H9 (cell line): ENCODE data around the gene TNIP1. TPM values are rescaled to one million over a fixed set of nuclear protein-coding genes. Genes with fewer than 3 reads are reported as not detected.

Source experiments
- DNase-seq: peaks from one replicate; pipeline ENCODE4 v3.0.0-alpha.2; 2017
- H2AFZ ChIP-seq: one replicate; pipeline ENCODE4 v1.6.1; 2013; ENCODE audit warnings: mild to moderate bottlenecking, low read length, control low read depth, moderate library complexity
- H2AK5ac ChIP-seq: 2 replicates; pipeline ENCODE4 v1.6.1; 2013; ENCODE audit warnings: low read length, control low read depth, mixed read lengths; ENCODE audit not compliant: insufficient read length
- H2BK120ac ChIP-seq: one replicate; pipeline ENCODE4 v1.6.1; 2013; ENCODE audit warnings: low read depth, mild to moderate bottlenecking, low read length, control low read depth, inconsistent platforms; ENCODE audit not compliant: poor library complexity, severe bottlenecking
- H2BK12ac ChIP-seq: 2 replicates; pipeline ENCODE4 v1.6.1; 2013; ENCODE audit warnings: low read length, control low read depth, mixed read lengths, low read depth; ENCODE audit not compliant: insufficient read length
- H2BK15ac ChIP-seq: 2 replicates; pipeline ENCODE4 v1.6.1; 2013; ENCODE audit warnings: low read depth, low read length, control low read depth
- H2BK20ac ChIP-seq: one replicate; pipeline ENCODE4 v1.6.1; 2013; ENCODE audit warnings: low read depth, mild to moderate bottlenecking, low read length, control low read depth, inconsistent platforms; ENCODE audit not compliant: poor library complexity, severe bottlenecking
- H2BK5ac ChIP-seq: 2 replicates; pipeline ENCODE4 v1.6.1; 2013; ENCODE audit warnings: low read length, control low read depth, mixed read lengths; ENCODE audit not compliant: insufficient read length
- H3K14ac ChIP-seq: 2 replicates; pipeline ENCODE4 v1.6.1; 2013; ENCODE audit warnings: low read length, control low read depth; ENCODE audit not compliant: insufficient read depth
- H3K18ac ChIP-seq: 2 replicates; pipeline ENCODE4 v1.6.1; 2013; ENCODE audit warnings: low read depth, mild to moderate bottlenecking, mixed read lengths, low read length, control low read depth; ENCODE audit not compliant: insufficient read length
- H3K23ac ChIP-seq: 2 replicates; pipeline ENCODE4 v1.6.1; 2013; ENCODE audit warnings: low read length, control low read depth, mixed read lengths, low read depth; ENCODE audit not compliant: insufficient read length
- H3K23me2 ChIP-seq: 2 replicates; pipeline ENCODE4 v1.6.1; 2013; ENCODE audit warnings: low read depth, mild to moderate bottlenecking, mixed read lengths, low read length, control low read depth; ENCODE audit not compliant: insufficient read length, poor library complexity, severe bottlenecking
- H3K27ac ChIP-seq: 2 replicates; pipeline ENCODE4 v1.5.1; 2013; ENCODE audit warnings: low read length, control low read depth, mixed read lengths, low read depth; ENCODE audit not compliant: insufficient read length
- H3K27me3 ChIP-seq: 2 replicates; pipeline ENCODE4 v1.6.1; 2013; ENCODE audit warnings: low read length, control low read depth, inconsistent platforms; ENCODE audit not compliant: insufficient read depth
- H3K4ac ChIP-seq: 2 replicates; pipeline ENCODE4 v1.6.1; 2013; ENCODE audit warnings: low read depth, mild to moderate bottlenecking, control low read depth, inconsistent platforms, low read length, moderate library complexity
- H3K4me1 ChIP-seq: 2 replicates; pipeline ENCODE4 v1.6.1; 2013; ENCODE audit warnings: low read length, control low read depth, inconsistent platforms; ENCODE audit not compliant: insufficient read depth
- H3K4me2 ChIP-seq: 2 replicates; pipeline ENCODE4 v1.6.1; 2013; ENCODE audit warnings: low read length, control low read depth, mixed read lengths; ENCODE audit not compliant: insufficient read length, insufficient read depth
- H3K56ac ChIP-seq: 2 replicates; pipeline ENCODE4 v1.6.1; 2013; ENCODE audit warnings: low read depth, mild to moderate bottlenecking, mixed read lengths, low read length, control low read depth; ENCODE audit not compliant: insufficient read length
- H3K79me1 ChIP-seq: 2 replicates; pipeline ENCODE4 v1.6.1; 2013; ENCODE audit warnings: low read depth, mild to moderate bottlenecking, moderate library complexity, low read length, control low read depth, inconsistent platforms; ENCODE audit not compliant: insufficient read depth, poor library complexity, severe bottlenecking
- H3K79me2 ChIP-seq: 2 replicates; pipeline ENCODE4 v1.6.1; 2013; ENCODE audit warnings: low read length, control low read depth, inconsistent platforms; ENCODE audit not compliant: insufficient read depth
- H3K9ac ChIP-seq: 2 replicates; pipeline ENCODE4 v1.6.1; 2013; ENCODE audit warnings: low read length, control low read depth, mixed read lengths; ENCODE audit not compliant: insufficient read length; ENCODE audit errors: extremely low read depth
- H3K9me3 ChIP-seq: one replicate; pipeline ENCODE4 v1.6.1; 2013; ENCODE audit warnings: low read depth, low read length, inconsistent platforms; ENCODE audit not compliant: control insufficient read depth
- H3T11ph ChIP-seq: one replicate; pipeline ENCODE4 v1.6.1; 2013; ENCODE audit warnings: mild to moderate bottlenecking, low read length, control low read depth, inconsistent platforms
- H4K20me1 ChIP-seq: one replicate; pipeline ENCODE4 v1.6.1; 2013; ENCODE audit not compliant: control insufficient read depth, insufficient read length, insufficient read depth
- H4K5ac ChIP-seq: 2 replicates; pipeline ENCODE4 v1.6.1; 2013; ENCODE audit warnings: low read depth, mild to moderate bottlenecking, mixed read lengths, low read length, control low read depth; ENCODE audit not compliant: insufficient read length
- H4K8ac ChIP-seq: replicated peaks from 2 replicates; pipeline ENCODE4 v1.6.1; 2013; ENCODE audit warnings: low read length, control low read depth, mixed read lengths, low read depth; ENCODE audit not compliant: insufficient read length
- H4K91ac ChIP-seq: 2 replicates; pipeline ENCODE4 v1.6.1; 2013; ENCODE audit warnings: low read depth, mild to moderate bottlenecking, moderate library complexity, mixed read lengths, low read length, control low read depth; ENCODE audit not compliant: insufficient read length
- H3K27ac Mint-ChIP-seq, 3 experiments: 2 replicates in 2 of 3; 3 replicates in 1 of 3; pipeline ENCODE4 v1.8.0; 2020 to 2021; ENCODE audit warnings: mixed read lengths in 3 of 3, mild to moderate bottlenecking in 1 of 3, moderate library complexity in 1 of 3
- H3K27me3 Mint-ChIP-seq: 2 replicates; pipeline ENCODE4 v1.8.0; 2021; ENCODE audit warnings: low read depth, mild to moderate bottlenecking, moderate library complexity, mixed read lengths
- H3K36me3 Mint-ChIP-seq, 3 experiments: 2 replicates in 2 of 3; 3 replicates in 1 of 3; pipeline ENCODE4 v1.8.0; 2020 to 2021; ENCODE audit warnings: low read depth in 3 of 3, mixed read lengths in 3 of 3; ENCODE audit not compliant: insufficient read depth in 1 of 3
- H3K4me1 Mint-ChIP-seq, 2 experiments: 2 replicates each; pipeline ENCODE4 v1.8.0; 2020; ENCODE audit warnings: mixed read lengths in 2 of 2
- H3K4me3 Mint-ChIP-seq, 2 experiments: 2 replicates in 1 of 2; 3 replicates in 1 of 2; pipeline ENCODE4 v1.8.0; 2020 to 2021; ENCODE audit warnings: mild to moderate bottlenecking in 2 of 2, mixed read lengths in 2 of 2, moderate library complexity in 1 of 2
- H3K9me3 Mint-ChIP-seq, 2 experiments: 2 replicates in 1 of 2; 3 replicates in 1 of 2; pipeline ENCODE4 v1.8.0; 2020; ENCODE audit warnings: mild to moderate bottlenecking in 2 of 2, mixed read lengths in 2 of 2, moderate library complexity in 1 of 2
- CTCF ChIP-seq: fragments of 200-600 bp; sonication (generic); conservative IDR thresholded peaks from 3 replicates; pipeline ENCODE4 v1.8.0; 2021; ENCODE audit warnings: antibody characterized with exemption, mild to moderate bottlenecking
- WGBS: extraction: QIAGEN DNeasy Blood & Tissue Kit; methylation state at CpG from one replicate; pipeline ENCODE4 v1.1.7; 2013; ENCODE audit warnings: missing lambda C conversion rate, low lambda C conversion rate, mixed read lengths; ENCODE audit not compliant: insufficient read length; ENCODE audit errors: extremely low coverage; 5-methylcytosine and 5-hydroxymethylcytosine counted together
- total RNA-seq: library from RNA; stranded (reverse); gene quantifications from 2 replicates; pipeline ENCODE4 v1.2.1, GENCODE V29; 2021

Gene TNIP1
- total RNA-seq, 1 experiment from 2014 or later: 40.8 TPM

GRCh38 chr5:151092762-151093161 is 11.9 kb upstream of the TNIP1 start:
- no peak overlapping the region for H3K27ac Mint-ChIP-seq
- no peak overlapping the region for H3T11ph ChIP-seq
- no peaks in the 10 kb centered on the region for H3K9me3 Mint-ChIP-seq
- TF ChIP-seq CTCF: no peak
- H4K91ac ChIP-seq: no peak overlapping the region
- H2BK5ac ChIP-seq: no peak overlapping the region
- peaks cover 2% of the 10 kb centered on the region; the same call in 1 of the 2 replicates for H3K4me1 ChIP-seq
- H3K27ac ChIP-seq: no peak overlapping the region
- H3K79me2 ChIP-seq: no peaks in the 10 kb centered on the region
- H2AFZ ChIP-seq: no peak overlapping the region
- no peak overlapping the region for H4K8ac ChIP-seq
- H3K79me1 ChIP-seq: no peaks in the 10 kb centered on the region
- H2BK12ac ChIP-seq: no peak overlapping the region
- H3K56ac ChIP-seq: no peak overlapping the region
- H2AK5ac ChIP-seq: no peak overlapping the region
- peaks cover 27 to 32% of the 10 kb centered on the region in 2 experiments for H3K4me1 Mint-ChIP-seq
- no peak overlapping the region for H3K14ac ChIP-seq
- H3K23me2 ChIP-seq: no peaks in the 10 kb centered on the region
- H3K23ac ChIP-seq: no peak overlapping the region
- WGBS: no CpG with 5 or more reads among the region's 2 CpGs
- H3K4me2 ChIP-seq: no peak overlapping the region
- no peaks in the 10 kb centered on the region for H3K36me3 Mint-ChIP-seq
- H4K5ac ChIP-seq: no peak overlapping the region
- H2BK20ac ChIP-seq: no peak overlapping the region
- no peak overlapping the region for H2BK120ac ChIP-seq
- H3K9me3 ChIP-seq: no peaks in the 10 kb centered on the region
- no peak overlapping the region for H3K4ac ChIP-seq
- DNase-seq: no peak
- no peaks in the 10 kb centered on the region; the same call in 1 of the 2 replicates for H3K27me3 Mint-ChIP-seq
- no peak overlapping the region for H3K9ac ChIP-seq
- no peak overlapping the region for H3K4me3 Mint-ChIP-seq
- no peak overlapping the region for H3K18ac ChIP-seq
- H2BK15ac ChIP-seq: no peak overlapping the region
- no peaks in the 10 kb centered on the region for H3K27me3 ChIP-seq
- H4K20me1 ChIP-seq: no peaks in the 10 kb centered on the region
